GM12874 (cell line): Measurements from ENCODE around the gene VWA5B2.

Experiments used
- CTCF ChIP-seq: IDR thresholded peaks from 2 replicates; pipeline ENCODE4 v1.5.1; 2011; ENCODE audit warnings: low read depth, mild to moderate bottlenecking, control low read depth, low read length, moderate library complexity; ENCODE audit not compliant: insufficient read depth

VWA5B2 gene

GRCh38 chr3:184259878-184260723 lies 30.7 kb downstream of the VWA5B2 start:
- no peak for TF ChIP-seq CTCF

- no peak for TF ChIP-seq CTCF
Measured at GRCh38 chr3:184260724-184261269, 31.4 kb downstream of the VWA5B2 start.

GRCh38 chr3:184261270-184261853 lies 32.0 kb downstream of the VWA5B2 start, which contains the start of gene CAMK2N2:
Gene CAMK2N2, minus strand, starts transcription at chr3:184261553. Its CDS starts 268 bp downstream, at chr3:184261285.
- TF ChIP-seq CTCF: no peak

GRCh38 chr3:184261854-184262763 lies 32.7 kb downstream of the VWA5B2 start:
- TF ChIP-seq CTCF: no peak

GRCh38 chr3:184262764-184263179 lies 33.4 kb downstream of the VWA5B2 start:
- no peak for TF ChIP-seq CTCF

GRCh38 chr3:184272269-184272668 lies 42.9 kb downstream of the VWA5B2 start:
- TF ChIP-seq CTCF: no peak

- no peak for TF ChIP-seq CTCF
Measured at GRCh38 chr3:184275381-184275701, 46.0 kb downstream of the VWA5B2 start.
